Mesendoderm (in vitro differentiated cells): ENCODE measurements around the gene HDAC4.

Source experiments
- DNase-seq: peaks from one replicate; pipeline ENCODE4 v3.0.0; 2013
- H2AK5ac ChIP-seq: 2 replicates; pipeline ENCODE4 v1.6.1; 2013; ENCODE audit warnings: low read length, inconsistent platforms
- H2BK120ac ChIP-seq: 2 replicates; pipeline ENCODE4 v1.6.1; 2013; ENCODE audit warnings: low read depth, mild to moderate bottlenecking, low read length, moderate library complexity, mixed read lengths
- H2BK15ac ChIP-seq: replicated peaks from 2 replicates; pipeline ENCODE4 v1.6.1; 2013; ENCODE audit warnings: low read depth, mild to moderate bottlenecking, moderate library complexity
- H2BK5ac ChIP-seq: 2 replicates; pipeline ENCODE4 v1.6.1; 2013; ENCODE audit warnings: low read length, inconsistent platforms
- H3K18ac ChIP-seq: 2 replicates; pipeline ENCODE4 v1.6.1; 2013; ENCODE audit warnings: mild to moderate bottlenecking, low read length, mixed read lengths
- H3K23ac ChIP-seq: one replicate; pipeline ENCODE4 v1.6.1; 2013; ENCODE audit warnings: low read length
- H3K27ac ChIP-seq: 2 replicates; pipeline ENCODE4 v1.5.1; 2013; ENCODE audit warnings: low read depth, mild to moderate bottlenecking, inconsistent platforms, low read length, moderate library complexity
- H3K27me3 ChIP-seq: 2 replicates; pipeline ENCODE4 v1.6.1; 2013; ENCODE audit warnings: low read length, control low read depth, mild to moderate bottlenecking, inconsistent platforms; ENCODE audit not compliant: insufficient read depth, poor library complexity
- H3K36me3 ChIP-seq: 2 replicates; pipeline ENCODE4 v1.6.1; 2013; ENCODE audit warnings: low read length, inconsistent platforms; ENCODE audit not compliant: control insufficient read depth, insufficient read depth
- H3K4ac ChIP-seq: one replicate; pipeline ENCODE4 v1.6.1; 2013; ENCODE audit warnings: low read depth, mild to moderate bottlenecking, low read length, moderate library complexity
- H3K4me1 ChIP-seq: 2 replicates; pipeline ENCODE4 v1.6.1; 2013; ENCODE audit warnings: low read depth, low read length, inconsistent platforms; ENCODE audit not compliant: control insufficient read depth
- H3K4me2 ChIP-seq: 2 replicates; pipeline ENCODE4 v1.6.1; 2013; ENCODE audit warnings: low read length
- H3K4me3 ChIP-seq: 2 replicates; pipeline ENCODE4 v1.5.1; 2013; ENCODE audit warnings: mild to moderate bottlenecking, low read length
- H3K56ac ChIP-seq: one replicate; pipeline ENCODE4 v1.6.1; 2013; ENCODE audit warnings: low read length
- H3K79me1 ChIP-seq: 2 replicates; pipeline ENCODE4 v1.6.1; 2013; ENCODE audit warnings: low read length, inconsistent platforms
- H3K79me2 ChIP-seq: 2 replicates; pipeline ENCODE4 v1.6.1; 2013; ENCODE audit warnings: mild to moderate bottlenecking, low read length; ENCODE audit not compliant: control insufficient read depth, insufficient read depth
- H3K9ac ChIP-seq: 2 replicates; pipeline ENCODE4 v1.6.1; 2013; ENCODE audit warnings: low read length, inconsistent platforms
- H4K5ac ChIP-seq: one replicate; pipeline ENCODE4 v1.6.1; 2013; ENCODE audit warnings: low read length
- H4K8ac ChIP-seq: one replicate; pipeline ENCODE4 v1.6.1; 2013; ENCODE audit warnings: low read depth, mild to moderate bottlenecking, control low read depth, low read length, moderate library complexity
- WGBS: extraction: QIAGEN DNeasy Blood & Tissue Kit; methylation state at CpG from one replicate; pipeline ENCODE4 v1.1.7; 2013; ENCODE audit warnings: low lambda C conversion rate, missing lambda C conversion rate; ENCODE audit not compliant: insufficient coverage; ENCODE audit errors: extremely low coverage; 5-methylcytosine and 5-hydroxymethylcytosine counted together

HDAC4 gene

GRCh38 chr2:239247401-239248245 lies 153.2 kb downstream of the HDAC4 start:
- Histone ChIP-seq H4K5ac (no peak overlapping the region), H3K4me1 (peaks cover 3% of the 10 kb centered on the region), H2BK5ac (no peak overlapping the region), H3K56ac (no peak overlapping the region), H3K23ac (no peak overlapping the region), H3K4me2 (no peak overlapping the region), H3K4me3 (no peak overlapping the region), H3K18ac (no peak overlapping the region), H3K27me3 (no peaks in the 10 kb centered on the region), H3K79me2 (peaks cover 4% of the 10 kb centered on the region), H3K4ac (no peak overlapping the region), H2BK15ac (no peak overlapping the region), H3K9ac (no peak overlapping the region), H3K36me3 (no peaks in the 10 kb centered on the region), H3K79me1 (peaks cover 14% of the 10 kb centered on the region), H4K8ac (no peak overlapping the region), H2AK5ac (no peak overlapping the region), H2BK120ac (no peak overlapping the region), H3K27ac (no peak overlapping the region)
- WGBS = no CpG with 5 or more reads among the region's 31 CpGs
- DNase-seq = no peak

GRCh38 chr2:239246723-239247122 lies 154.1 kb downstream of the HDAC4 start:
- Histone ChIP-seq H3K4me1 (peaks cover 3% of the 10 kb centered on the region), H2BK15ac (no peak overlapping the region), H3K4me3 (no peak overlapping the region), H4K8ac (no peak overlapping the region), H3K27me3 (no peaks in the 10 kb centered on the region), H3K56ac (no peak overlapping the region), H4K5ac (no peak overlapping the region), H2BK120ac (no peak overlapping the region), H3K4ac (no peak overlapping the region), H3K79me1 (peaks cover 9% of the 10 kb centered on the region), H3K23ac (no peak overlapping the region), H3K18ac (no peak overlapping the region), H3K79me2 (no peaks in the 10 kb centered on the region), H2AK5ac (no peak overlapping the region), H3K27ac (no peak overlapping the region), H3K36me3 (no peaks in the 10 kb centered on the region), H3K9ac (no peak overlapping the region), H2BK5ac (no peak overlapping the region), H3K4me2 (no peak overlapping the region)
- no peak for DNase-seq
- no CpG with 5 or more reads among the region's 11 CpGs for WGBS

- Histone ChIP-seq H3K9ac (no peak overlapping the region), H3K56ac (no peak overlapping the region), H3K4me3 (no peak overlapping the region), H3K27ac (no peak overlapping the region), H3K79me1 (peaks cover 9% of the 10 kb centered on the region), H3K4me1 (peaks cover 3% of the 10 kb centered on the region), H3K18ac (no peak overlapping the region), H3K4ac (no peak overlapping the region), H3K79me2 (no peaks in the 10 kb centered on the region), H4K5ac (no peak overlapping the region), H2AK5ac (no peak overlapping the region), H4K8ac (no peak overlapping the region), H3K23ac (no peak overlapping the region), H2BK15ac (no peak overlapping the region), H3K4me2 (no peak overlapping the region), H3K27me3 (no peaks in the 10 kb centered on the region), H2BK120ac (no peak overlapping the region), H2BK5ac (no peak overlapping the region), H3K36me3 (no peaks in the 10 kb centered on the region)
- no CpG with 5 or more reads among the region's 41 CpGs for WGBS
- DNase-seq = no peak
Measured at GRCh38 chr2:239245872-239246721, 154.7 kb downstream of the HDAC4 start.

GRCh38 chr2:239245107-239245506 lies 155.7 kb downstream of the HDAC4 start:
- no peaks in the 10 kb centered on the region for H3K27me3 ChIP-seq
- no CpG with 5 or more reads among the region's 5 CpGs for WGBS

GRCh38 chr2:239244625-239245024 lies 156.2 kb downstream of the HDAC4 start:
- DNase-seq = no peak
- H3K56ac ChIP-seq = no peak overlapping the region
- no CpG with 5 or more reads among the region's 5 CpGs for WGBS

More at GRCh38 chr2:239245107-239245506, 155.7 kb downstream of the HDAC4 start:
- Histone ChIP-seq H3K4me3 (no peak overlapping the region), H4K5ac (no peak overlapping the region), H2BK5ac (no peak overlapping the region), H3K79me1 (peaks cover 8% of the 10 kb centered on the region), H2AK5ac (no peak overlapping the region), H2BK15ac (no peak overlapping the region), H3K18ac (no peak overlapping the region), H3K27ac (no peak overlapping the region), H3K79me2 (no peaks in the 10 kb centered on the region), H4K8ac (no peak overlapping the region), H3K4me2 (no peak overlapping the region), H3K9ac (no peak overlapping the region), H3K36me3 (no peaks in the 10 kb centered on the region), H2BK120ac (no peak overlapping the region), H3K4ac (no peak overlapping the region), H3K4me1 (peaks cover 3% of the 10 kb centered on the region), H3K56ac (no peak overlapping the region), H3K23ac (no peak overlapping the region)
- DNase-seq = no peak

More at GRCh38 chr2:239244625-239245024, 156.2 kb downstream of the HDAC4 start:
- H2AK5ac ChIP-seq = no peak overlapping the region
- H3K23ac ChIP-seq = no peak overlapping the region
- H3K36me3 ChIP-seq = no peaks in the 10 kb centered on the region
- H3K4me1 ChIP-seq = peaks cover 3% of the 10 kb centered on the region
- no peak overlapping the region for H3K18ac ChIP-seq
- H3K4ac ChIP-seq = no peak overlapping the region
- H3K27me3 ChIP-seq = no peaks in the 10 kb centered on the region
- H3K79me2 ChIP-seq = no peaks in the 10 kb centered on the region
- no peak overlapping the region for H3K4me2 ChIP-seq
- no peak overlapping the region for H2BK5ac ChIP-seq
- no peak overlapping the region for H3K4me3 ChIP-seq
- H3K27ac ChIP-seq = no peak overlapping the region
- H3K79me1 ChIP-seq = peaks cover 8% of the 10 kb centered on the region
- no peak overlapping the region for H2BK15ac ChIP-seq
- H4K5ac ChIP-seq = no peak overlapping the region
- no peak overlapping the region for H4K8ac ChIP-seq
- no peak overlapping the region for H2BK120ac ChIP-seq
- no peak overlapping the region for H3K9ac ChIP-seq
